GM18873 (cell line): Measurements from ENCODE around the gene TSHZ2.
"Not testable (repeated sequence)": the region's sequence is repeated elsewhere in the genome, so short reads cannot be mapped to it uniquely, and the experiment has no call there.

Source experiments
- ATAC-seq: cut with Tn5 transposase; IDR thresholded peaks from one replicate; pipeline ENCODE4 v1.9.1; 2021; ENCODE audit warnings: mild to moderate bottlenecking, moderate library complexity, moderate number of reproducible peaks; ENCODE audit not compliant: unreplicated experiment, low FRiP score

The TSHZ2 gene

DNA sequence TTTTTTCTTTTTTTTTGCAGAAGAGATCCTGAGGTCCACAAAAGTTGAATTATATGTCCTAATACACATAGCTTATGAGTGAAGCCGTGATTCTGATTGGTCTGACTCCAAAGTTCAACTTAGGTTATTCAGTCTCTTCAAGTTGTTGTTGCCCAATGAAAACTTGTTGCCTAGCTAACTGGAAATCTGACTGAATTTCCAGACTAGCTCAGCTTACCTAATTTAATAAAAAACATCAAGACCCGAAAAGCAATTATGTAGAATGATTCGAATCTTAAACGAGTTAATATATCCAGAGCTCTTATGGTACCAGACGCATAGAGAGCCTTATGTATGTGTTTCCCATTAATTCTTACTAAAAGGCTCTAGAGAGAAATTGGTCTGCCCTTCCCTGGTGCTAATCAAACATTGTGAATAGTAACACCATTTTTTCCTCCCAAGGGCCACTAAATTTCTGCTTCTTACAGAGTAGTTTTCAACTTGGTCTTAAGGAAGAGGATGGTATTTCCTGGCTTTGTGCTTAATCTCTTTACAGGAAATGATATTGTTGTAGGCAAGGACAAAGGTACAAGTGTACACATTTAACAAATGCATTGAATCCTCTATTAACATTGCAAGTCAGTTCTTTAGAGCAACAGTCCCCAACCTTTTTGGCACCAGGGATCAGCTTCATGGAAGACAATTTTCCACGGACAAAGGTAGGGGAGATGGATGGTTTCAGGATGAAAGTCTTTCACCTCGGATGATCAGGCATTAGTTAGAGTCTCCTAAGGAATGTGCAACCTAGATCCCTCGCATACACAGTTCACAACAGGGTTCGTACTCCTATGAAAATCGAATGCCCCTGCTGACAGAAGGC, 107.9 kb downstream of the TSHZ2 start:
- ATAC-seq = no peak

GRCh38 chr20:53080687-53080962, 108.5 kb downstream of the TSHZ2 start:
- ATAC-seq = no peak

- ATAC-seq = no peak
These were observed 109.1 kb downstream of the TSHZ2 start for GRCh38 chr20:53080969-53081871.

- ATAC-seq = no peak
These were observed 110.0 kb downstream of the TSHZ2 start for GRCh38 chr20:53081916-53082863.

DNA sequence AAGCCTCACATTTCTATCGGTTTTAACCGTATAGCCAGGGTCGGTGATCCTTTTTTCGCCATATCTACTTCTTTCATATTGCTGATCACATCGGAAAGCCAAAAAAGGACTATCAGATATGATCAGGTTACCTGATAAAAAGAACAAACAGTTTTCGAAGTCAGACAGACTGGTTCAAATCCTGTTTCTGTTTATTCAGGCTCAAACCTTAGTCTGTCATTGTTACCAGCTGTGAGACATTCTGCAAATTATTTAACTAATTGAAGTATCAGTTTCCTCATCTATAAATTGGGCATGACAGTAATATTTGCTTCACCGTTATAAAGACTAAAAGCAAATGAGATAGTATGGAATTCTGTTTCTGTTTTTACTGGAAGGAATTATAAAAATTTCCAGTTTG, 111.3 kb downstream of the TSHZ2 start:
- ATAC-seq = no peak

- ATAC-seq = no peak
These were observed 112.3 kb downstream of the TSHZ2 start for GRCh38 chr20:53084408-53084997.

DNA sequence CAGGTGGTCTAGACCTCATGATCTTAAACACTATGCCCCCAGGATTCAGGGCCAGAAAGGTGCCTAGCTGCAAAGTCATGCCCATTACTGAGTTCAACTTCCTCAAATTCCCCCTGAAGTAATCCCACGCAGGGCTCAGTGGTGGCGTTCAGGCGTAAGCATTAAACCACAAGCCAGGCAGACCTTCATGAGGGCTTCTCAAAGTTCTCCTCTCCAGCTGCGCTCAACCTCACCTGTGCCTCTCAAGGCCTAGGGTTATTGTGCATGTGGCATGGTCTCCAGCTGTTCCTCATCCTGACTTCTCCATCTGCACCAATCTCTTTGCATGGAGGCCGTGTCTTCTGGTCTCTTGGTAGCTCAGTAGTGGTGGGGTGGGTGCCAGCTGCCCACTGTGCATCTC, 113.6 kb downstream of the TSHZ2 start:
- ATAC-seq = no peak

DNA sequence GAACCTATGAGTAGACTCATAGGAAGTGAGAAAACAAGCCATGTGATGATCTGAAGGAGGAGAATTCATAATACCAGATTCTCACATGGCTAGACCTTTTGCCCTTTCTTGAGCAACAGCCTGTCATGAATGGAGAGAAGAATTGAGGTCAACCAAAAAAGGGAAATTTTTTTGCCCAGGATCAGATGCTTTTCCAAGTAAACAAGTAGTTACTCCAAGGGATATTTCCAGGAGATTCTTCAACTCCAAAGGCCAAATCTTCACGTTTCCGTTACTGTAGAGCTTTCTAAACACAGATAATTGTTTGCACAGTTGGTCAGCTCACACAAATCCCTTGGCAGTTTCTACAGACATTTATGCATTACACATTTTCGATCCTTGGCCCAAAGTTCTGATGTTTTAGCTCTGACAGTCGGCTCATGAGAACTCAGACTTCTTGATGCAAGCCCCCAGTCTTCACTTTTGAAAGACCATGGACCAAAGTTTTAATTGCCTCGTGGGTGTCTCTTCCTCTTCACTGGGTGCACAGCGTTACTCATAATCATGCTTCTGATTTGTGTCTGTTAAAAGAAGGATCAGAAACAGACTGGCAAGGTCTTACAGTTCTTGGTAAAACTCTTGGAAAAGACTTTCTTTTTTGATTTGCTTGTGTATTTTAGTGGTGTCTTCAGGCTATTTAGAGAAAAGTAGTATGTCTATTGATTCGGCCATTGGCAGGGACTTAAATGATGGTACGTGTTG, 115.0 kb downstream of the TSHZ2 start:
- ATAC-seq = no peak

DNA sequence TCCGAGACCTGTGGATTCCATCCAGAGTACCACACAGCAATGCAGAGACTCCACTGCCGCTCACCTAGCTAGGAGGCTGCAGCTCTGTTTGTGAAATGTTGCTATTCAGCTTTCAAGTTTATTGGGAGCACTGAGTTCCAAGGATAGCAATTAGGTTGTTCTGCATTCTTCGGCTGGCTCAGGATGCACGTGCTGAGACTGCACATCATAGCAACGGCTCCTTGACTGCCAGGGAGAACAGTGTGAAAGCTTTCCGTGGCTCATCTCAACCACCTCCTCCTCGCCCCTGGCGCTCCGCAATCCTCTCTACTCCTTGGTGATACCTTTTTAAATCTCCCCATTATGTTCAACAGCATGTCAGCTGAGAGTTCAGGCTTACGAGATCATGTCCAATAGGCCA, 116.6 kb downstream of the TSHZ2 start:
- ATAC-seq = no peak

DNA sequence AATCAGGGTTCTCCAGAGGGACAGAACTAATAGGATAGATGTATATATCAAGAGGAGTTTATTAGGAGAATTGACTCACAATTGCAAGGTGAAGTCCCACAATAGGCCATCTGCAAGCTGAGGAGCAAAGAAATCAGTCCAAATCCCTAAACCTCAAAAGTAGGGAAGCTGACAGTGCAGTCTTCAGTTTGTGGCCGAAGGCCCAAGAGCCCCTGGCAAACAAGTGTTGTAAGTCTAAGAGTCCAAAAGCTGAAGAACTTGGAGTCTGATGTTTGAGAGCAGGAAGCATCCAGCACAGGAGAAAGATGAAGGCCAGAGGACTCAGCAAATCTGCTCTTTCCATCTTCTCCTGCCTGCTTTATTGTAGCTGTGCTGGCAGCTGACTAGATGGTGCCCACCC, 117.7 kb downstream of the TSHZ2 start:
- ATAC-seq = not testable (repeated sequence)

DNA sequence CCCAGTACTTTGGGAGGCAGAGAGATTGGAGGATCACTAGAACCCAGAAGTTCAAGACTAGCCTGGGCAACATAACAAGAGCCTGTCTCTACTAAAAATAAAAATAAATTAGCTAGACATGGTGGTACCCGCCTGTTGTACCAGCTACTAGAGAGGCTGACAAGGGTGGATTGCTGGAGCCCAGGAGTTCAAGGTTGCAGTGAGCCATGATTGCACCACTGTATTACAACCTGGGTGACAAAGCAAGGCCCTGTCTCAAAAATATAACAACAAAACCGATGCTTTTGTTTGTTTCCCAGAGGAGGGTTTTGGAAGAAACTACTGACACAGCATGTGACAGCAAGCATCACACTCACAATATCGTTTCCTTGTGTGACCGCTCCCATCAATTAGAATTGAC, 119.6 kb downstream of the TSHZ2 start:
- no peak for ATAC-seq

DNA sequence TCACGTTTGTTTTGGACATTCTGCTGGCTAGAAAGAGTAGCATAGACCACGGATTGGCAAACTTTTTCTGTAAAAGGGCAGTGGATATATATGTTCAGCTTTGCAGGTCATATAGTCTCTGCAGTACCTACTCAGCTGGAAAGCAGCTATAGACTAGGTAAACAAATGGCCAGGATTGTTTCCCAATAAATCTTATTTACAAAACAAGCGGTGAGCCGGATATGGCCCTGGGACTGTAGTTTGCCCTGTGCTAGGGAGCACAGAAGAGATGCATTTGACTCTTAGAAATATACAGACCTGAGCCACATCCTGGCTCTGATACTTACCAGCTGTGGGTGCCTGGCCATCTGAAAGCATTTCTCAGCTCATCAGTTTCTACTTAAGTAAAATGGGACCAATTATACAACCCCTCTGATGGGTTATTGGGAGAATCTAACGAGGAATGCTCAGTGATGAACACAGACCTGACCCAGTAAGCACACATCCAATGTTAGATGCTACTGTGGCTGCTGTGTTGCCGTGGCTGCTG, 120.7 kb downstream of the TSHZ2 start:
- ATAC-seq = no peak

- no peak for ATAC-seq
These were observed 125.2 kb downstream of the TSHZ2 start for GRCh38 chr20:53097371-53097770.

- ATAC-seq = no peak
These were observed 125.6 kb downstream of the TSHZ2 start for GRCh38 chr20:53097791-53098190.

DNA sequence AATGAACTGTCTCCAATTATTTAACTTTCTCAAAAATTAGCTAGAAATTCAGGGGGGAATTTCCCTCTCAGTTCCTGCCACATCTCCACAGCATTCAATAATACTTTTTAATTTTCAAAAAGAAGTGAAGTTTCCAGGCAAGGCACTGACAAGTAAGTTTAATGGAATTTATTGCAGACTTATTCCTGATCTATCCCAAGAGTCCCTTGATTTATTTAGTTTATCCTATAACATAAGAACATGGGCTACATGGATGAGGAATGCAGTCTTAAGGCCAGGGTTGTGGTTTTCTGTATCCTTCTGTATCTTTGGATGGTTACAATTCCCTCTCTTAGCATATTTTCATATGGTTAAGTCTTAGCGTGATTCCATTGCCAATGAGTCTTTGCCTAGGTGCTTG, 126.5 kb downstream of the TSHZ2 start:
- ATAC-seq = no peak

GRCh38 chr20:53099856-53100255, 127.7 kb downstream of the TSHZ2 start:
- no peak for ATAC-seq

DNA sequence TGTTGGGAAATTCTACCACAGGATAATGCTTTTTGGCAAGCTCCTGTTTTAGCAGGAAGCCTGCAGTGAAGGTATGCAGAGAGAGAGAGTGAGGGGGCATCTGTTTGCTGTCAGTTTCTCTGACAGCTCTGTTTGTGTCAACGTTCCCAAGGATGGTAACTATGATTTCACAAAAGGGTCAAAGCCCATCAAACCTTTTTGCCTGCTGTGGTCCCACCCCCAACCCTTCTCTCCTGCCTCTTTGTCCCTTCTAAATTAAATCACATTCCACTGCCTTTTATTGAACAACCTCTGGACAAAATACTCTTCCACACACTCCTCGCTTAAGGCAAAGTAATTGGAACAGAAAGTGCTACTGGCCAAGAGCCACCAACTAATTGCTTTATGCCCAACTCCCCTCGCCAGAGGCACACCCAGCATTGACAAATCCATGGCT, 128.3 kb downstream of the TSHZ2 start:
- no peak for ATAC-seq

- ATAC-seq = no peak
These were observed 130.0 kb downstream of the TSHZ2 start for GRCh38 chr20:53101992-53102760.

DNA sequence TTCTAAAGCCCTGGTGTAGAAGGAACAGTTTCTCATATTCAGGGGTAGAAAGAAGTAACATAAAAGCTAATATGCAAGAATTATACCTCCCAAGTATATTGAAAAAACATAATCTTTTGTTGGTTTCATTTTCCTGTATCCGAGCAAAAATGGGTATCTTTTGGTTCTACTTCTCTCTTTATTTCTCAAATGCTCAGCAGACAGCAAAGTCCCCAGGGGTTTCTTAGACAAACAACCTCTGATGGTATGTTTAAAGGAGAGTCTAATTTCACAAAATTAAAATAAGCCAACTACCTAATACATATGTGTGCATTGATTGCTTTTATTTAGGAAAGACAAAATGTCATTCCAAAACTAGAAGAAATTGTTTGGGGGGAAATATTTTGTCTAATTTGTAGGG, 131.0 kb downstream of the TSHZ2 start:
- ATAC-seq = no peak
